IMR-90 (cell line): ENCODE results near the gene ARHGEF7. TPM values are rescaled to one million over a fixed set of nuclear protein-coding genes. Genes with fewer than 3 reads are reported as not detected.

Experiments used
- ATAC-seq: fragments of 200-7000 bp; cut with Tn5 transposase; 2 replicates; pipeline ENCODE4 v1.9.1; 2020; ENCODE audit warnings: low read depth, mild to moderate bottlenecking, moderate library complexity
- BruUV-seq: library from RNA; stranded (reverse); fragments of 400-500 nt; replicated peaks from 2 replicates; lab custom pipeline; 2021; lab: Mats Ljungman, UMichigan
- CTCF ChIA-PET: fragments of 300-600 bp; formaldehyde crosslinking; extraction: SDS; loops from one replicate; lab custom pipeline; 2021; ENCODE audit warnings: antibody characterized with exemption; lab: Yijun Ruan, JAX
- POLR2A ChIA-PET: fragments of 300-600 bp; sonication (Branson Sonifier 250); formaldehyde crosslinking; loops from one replicate; lab custom pipeline; 2022; ENCODE audit warnings: antibody characterized with exemption; ENCODE audit not compliant: unreplicated experiment; lab: Charles Lee
- DNase-seq: peaks from one replicate; pipeline ENCODE4 v3.0.0; 2013
- H2AFZ ChIP-seq: replicated peaks from 2 replicates; pipeline ENCODE3; 2013; ENCODE audit warnings: low read length, mild to moderate bottlenecking; ENCODE audit not compliant: poor library complexity
- H2AK5ac ChIP-seq: 2 replicates; pipeline ENCODE4 v1.6.1; 2013; ENCODE audit warnings: low read depth, low read length, inconsistent platforms
- H2AK9ac ChIP-seq: replicated peaks from 2 replicates; pipeline ENCODE3; 2013; ENCODE audit warnings: mild to moderate bottlenecking, low read depth, low read length, moderate library complexity; ENCODE audit not compliant: poor library complexity
- H2BK120ac ChIP-seq: 2 replicates; pipeline ENCODE4 v1.6.1; 2013; ENCODE audit warnings: low read depth, low read length, inconsistent platforms
- H2BK15ac ChIP-seq: 3 replicates; pipeline ENCODE4 v1.6.1; 2013; ENCODE audit warnings: low read depth, low read length, inconsistent platforms
- H2BK20ac ChIP-seq: 2 replicates; pipeline ENCODE4 v1.6.1; 2013; ENCODE audit warnings: low read depth, mild to moderate bottlenecking, inconsistent platforms, low read length, moderate library complexity
- H2BK5ac ChIP-seq: 2 replicates; pipeline ENCODE4 v1.6.1; 2013; ENCODE audit warnings: mild to moderate bottlenecking, low read depth, low read length, inconsistent platforms; ENCODE audit not compliant: poor library complexity, severe bottlenecking
- H3K14ac ChIP-seq: replicated peaks from 2 replicates; pipeline ENCODE4 v1.6.1; 2013; ENCODE audit warnings: low read depth, low read length, inconsistent platforms
- H3K18ac ChIP-seq: 2 replicates; pipeline ENCODE4 v1.6.1; 2013; ENCODE audit warnings: low read depth, low read length, control low read depth
- H3K23ac ChIP-seq: 2 replicates; pipeline ENCODE4 v1.6.1; 2013; ENCODE audit warnings: low read depth, low read length, inconsistent platforms
- H3K27ac ChIP-seq: 2 replicates; pipeline ENCODE4 v1.5.1; 2013; ENCODE audit warnings: mild to moderate bottlenecking, control low read depth, low read length; ENCODE audit not compliant: insufficient read depth
- H3K27me3 ChIP-seq: 2 replicates; pipeline ENCODE4 v1.6.1; 2013; ENCODE audit warnings: low read length; ENCODE audit not compliant: control insufficient read depth, insufficient read depth
- H3K36me3 ChIP-seq: 2 replicates; pipeline ENCODE4 v1.6.1; 2013; ENCODE audit warnings: low read length, mixed read lengths; ENCODE audit not compliant: control insufficient read depth, insufficient read depth
- H3K4ac ChIP-seq: 2 replicates; pipeline ENCODE4 v1.6.1; 2013; ENCODE audit warnings: low read depth, low read length, inconsistent platforms
- H3K4me1 ChIP-seq: 2 replicates; pipeline ENCODE4 v1.6.1; 2013; ENCODE audit warnings: low read length, mixed read lengths; ENCODE audit not compliant: control insufficient read depth, insufficient read depth
- H3K4me2 ChIP-seq: 2 replicates; pipeline ENCODE4 v1.6.1; 2013; ENCODE audit warnings: low read depth, mild to moderate bottlenecking, control low read depth, low read length, moderate library complexity
- H3K4me3 ChIP-seq: 2 replicates; pipeline ENCODE4 v1.5.1; 2013; ENCODE audit warnings: low read depth, mild to moderate bottlenecking, control low read depth, low read length, moderate library complexity; ENCODE audit not compliant: insufficient read depth
- H3K56ac ChIP-seq: 2 replicates; pipeline ENCODE4 v1.6.1; 2013; ENCODE audit warnings: low read length, inconsistent platforms; ENCODE audit not compliant: insufficient read depth; ENCODE audit errors: extremely low read depth
- H3K79me1 ChIP-seq, 2 experiments: 2 replicates each; pipeline ENCODE4 v1.6.1; 2013; ENCODE audit warnings: low read length in 2 of 2, inconsistent platforms in 1 of 2, low read depth in 1 of 2
- H3K9ac ChIP-seq: 2 replicates; pipeline ENCODE4 v1.6.1; 2013; ENCODE audit warnings: low read depth, low read length, control low read depth
- H3K9me1 ChIP-seq: 2 replicates; pipeline ENCODE4 v1.6.1; 2013; ENCODE audit warnings: low read length, inconsistent platforms; ENCODE audit not compliant: insufficient read depth
- H3K9me3 ChIP-seq: 2 replicates; pipeline ENCODE4 v1.6.1; 2013; ENCODE audit warnings: low read length; ENCODE audit not compliant: control insufficient read depth, insufficient read depth
- H4K20me1 ChIP-seq: 2 replicates; pipeline ENCODE4 v1.6.1; 2013; ENCODE audit warnings: low read length, inconsistent platforms; ENCODE audit not compliant: insufficient read depth
- H4K5ac ChIP-seq: 2 replicates; pipeline ENCODE4 v1.6.1; 2013; ENCODE audit warnings: mild to moderate bottlenecking, low read depth, low read length, control low read depth
- H4K8ac ChIP-seq, 2 experiments: 2 replicates each; pipeline ENCODE4 v1.6.1; 2013; ENCODE audit warnings: low read depth in 2 of 2, low read length in 2 of 2, control low read depth in 1 of 2, inconsistent platforms in 1 of 2
- H4K91ac ChIP-seq: 2 replicates; pipeline ENCODE4 v1.6.1; 2013; ENCODE audit warnings: low read depth, low read length, inconsistent platforms; ENCODE audit not compliant: insufficient read depth
- FOS ChIP-seq: fragments of 150-350 bp; IDR thresholded peaks from 2 replicates; pipeline ENCODE4 v1.6.1; 2016; ENCODE audit warnings: low read depth, low read length
- MAZ ChIP-seq: IDR thresholded peaks from 2 replicates; pipeline ENCODE4 v1.6.1; 2012; ENCODE audit warnings: low read depth, mild to moderate bottlenecking, low read length, improper control_type of control experiment, moderate library complexity, borderline replicate concordance
- NFE2L2 ChIP-seq: fragments of 150-350 bp; IDR thresholded peaks from 2 replicates; pipeline ENCODE4 v1.6.1; 2016; ENCODE audit warnings: low read depth, mild to moderate bottlenecking, low read length
- RAD21 ChIP-seq: IDR thresholded peaks from 2 replicates; pipeline ENCODE4 v1.6.1; 2012; ENCODE audit warnings: low read length, improper control_type of control experiment
- USF2 ChIP-seq: fragments of 150-350 bp; IDR thresholded peaks from 2 replicates; pipeline ENCODE4 v1.6.1; 2017; ENCODE audit warnings: mild to moderate bottlenecking, antibody characterized with exemption, low read length, low read depth
- WGBS, 2 experiments: methylation state at CpG; one replicate each; pipeline versions ENCODE4 v1.1.5 to v1.1.7; 2013; ENCODE audit warnings: missing lambda C conversion rate in 2 of 2; ENCODE audit not compliant: insufficient read length in 1 of 2; ENCODE audit errors: extremely low coverage in 2 of 2; 5-methylcytosine and 5-hydroxymethylcytosine counted together
- dilution Hi-C: fragments of 300-500 bp; cut with HindIII; formaldehyde crosslinking; loops from one replicate; pipeline ENCODE4 v1.14.3; 2018; ENCODE audit warnings: low sequenced_read_pairs; ENCODE audit not compliant: unreplicated experiment
- in situ Hi-C: fragments of 300-500 bp; cut with MboI; formaldehyde crosslinking; loops from 3 replicates; pipeline ENCODE4 v1.14.3; 2019; ENCODE audit warnings: low sequenced_read_pairs, inconsistent platforms, mixed read lengths
- intact Hi-C: fragments of 100-400 bp; cut with micrococcal nuclease; formaldehyde crosslinking; loops from 2 replicates; pipeline ENCODE4 v1.10.0; 2022
- polyA plus RNA-seq, 3 experiments: library from polyadenylated mRNA; depleted of rRNA; stranded (reverse); fragments of >200 nt; gene quantifications; 2 replicates each; pipeline ENCODE4 v1.2.3, GENCODE V29; 2012; ENCODE audit warnings: low replicate concordance in 1 of 3
- total RNA-seq: library from RNA; depleted of rRNA; stranded (reverse); fragments of >200 nt; gene quantifications from 2 replicates; pipeline ENCODE4 v1.2.3, GENCODE V29; 2012
- TF ChIP-seq, protein P1 (sequence below): fragments of 150-350 bp; IDR thresholded peaks from 2 replicates; pipeline ENCODE4 v1.6.1; 2016; ENCODE audit warnings: low read depth, mild to moderate bottlenecking, low read length, moderate library complexity, borderline replicate concordance
- TF ChIP-seq, protein P2 (sequence below): conservative IDR thresholded peaks from 2 replicates; pipeline ENCODE4 v1.5.1; 2012; ENCODE audit warnings: mild to moderate bottlenecking, low read depth, low read length, improper control_type of control experiment

The ARHGEF7 gene
- total and polyA plus RNA-seq, 2 of the 4 experiments (the other 2 are of a cell fraction), result 32.9 to 59.0 TPM

- BruUV-seq, result no TSS peak
- Histone ChIP-seq H3K4me2 (no peak overlapping the region), H4K91ac (no peak overlapping the region), H3K56ac (no peak overlapping the region), H3K36me3 (no peaks in the 10 kb centered on the region), H3K23ac (no peak overlapping the region), H3K27ac (no peak overlapping the region), H2BK20ac (no peak overlapping the region), H4K20me1 (no peaks in the 10 kb centered on the region), H2AFZ (no peak overlapping the region), H2AK9ac (no peak overlapping the region), H3K9me1 (0 out of 2 replicates have a peak, but pooled peaks cover 3% of the 10 kb centered on the region), H3K4me1 (peaks cover 8% of the 10 kb centered on the region; the same call in 1 of the 2 replicates), H4K5ac (no peak overlapping the region), H3K14ac (no peak overlapping the region), H2BK15ac (no peak overlapping the region), H3K4me3 (no peak overlapping the region), H2AK5ac (no peak overlapping the region), H3K18ac (no peak overlapping the region), H3K9ac (no peak overlapping the region), H2BK5ac (no peak overlapping the region), H3K79me1 (no peaks in the 10 kb centered on the region), H3K4ac (no peak overlapping the region), H2BK120ac (no peak overlapping the region), H4K8ac (no peak overlapping the region), H3K27me3 (peaks cover 61% of the 10 kb centered on the region), H3K9me3 (peaks cover 6% of the 10 kb centered on the region; the same call in 1 of the 2 replicates)
- no peak for ATAC-seq
- WGBS, 2 experiments, result no CpG with 5 or more reads among the region's 1 CpG
- no peak for TF ChIP-seq FOS
- TF ChIP-seq NFE2L2, result no peak
- no peak for TF ChIP-seq MAZ
- TF ChIP-seq, protein P1, sequence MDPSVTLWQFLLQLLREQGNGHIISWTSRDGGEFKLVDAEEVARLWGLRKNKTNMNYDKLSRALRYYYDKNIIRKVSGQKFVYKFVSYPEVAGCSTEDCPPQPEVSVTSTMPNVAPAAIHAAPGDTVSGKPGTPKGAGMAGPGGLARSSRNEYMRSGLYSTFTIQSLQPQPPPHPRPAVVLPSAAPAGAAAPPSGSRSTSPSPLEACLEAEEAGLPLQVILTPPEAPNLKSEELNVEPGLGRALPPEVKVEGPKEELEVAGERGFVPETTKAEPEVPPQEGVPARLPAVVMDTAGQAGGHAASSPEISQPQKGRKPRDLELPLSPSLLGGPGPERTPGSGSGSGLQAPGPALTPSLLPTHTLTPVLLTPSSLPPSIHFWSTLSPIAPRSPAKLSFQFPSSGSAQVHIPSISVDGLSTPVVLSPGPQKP, result no peak
- TF ChIP-seq, protein P2, sequence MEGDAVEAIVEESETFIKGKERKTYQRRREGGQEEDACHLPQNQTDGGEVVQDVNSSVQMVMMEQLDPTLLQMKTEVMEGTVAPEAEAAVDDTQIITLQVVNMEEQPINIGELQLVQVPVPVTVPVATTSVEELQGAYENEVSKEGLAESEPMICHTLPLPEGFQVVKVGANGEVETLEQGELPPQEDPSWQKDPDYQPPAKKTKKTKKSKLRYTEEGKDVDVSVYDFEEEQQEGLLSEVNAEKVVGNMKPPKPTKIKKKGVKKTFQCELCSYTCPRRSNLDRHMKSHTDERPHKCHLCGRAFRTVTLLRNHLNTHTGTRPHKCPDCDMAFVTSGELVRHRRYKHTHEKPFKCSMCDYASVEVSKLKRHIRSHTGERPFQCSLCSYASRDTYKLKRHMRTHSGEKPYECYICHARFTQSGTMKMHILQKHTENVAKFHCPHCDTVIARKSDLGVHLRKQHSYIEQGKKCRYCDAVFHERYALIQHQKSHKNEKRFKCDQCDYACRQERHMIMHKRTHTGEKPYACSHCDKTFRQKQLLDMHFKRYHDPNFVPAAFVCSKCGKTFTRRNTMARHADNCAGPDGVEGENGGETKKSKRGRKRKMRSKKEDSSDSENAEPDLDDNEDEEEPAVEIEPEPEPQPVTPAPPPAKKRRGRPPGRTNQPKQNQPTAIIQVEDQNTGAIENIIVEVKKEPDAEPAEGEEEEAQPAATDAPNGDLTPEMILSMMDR, result no peak
- TF ChIP-seq USF2, result no peak
- TF ChIP-seq RAD21, result no peak
- DNase-seq, result peak; percentile 14
- intact Hi-C loops, result loop anchor here (1.0 kb wide), 1 partner anchor 36 kb away; no protein-coding TSS in a partner anchor
- dilution Hi-C loops, result no loop called here
- POLR2A ChIA-PET, result no interaction called here
- CTCF ChIA-PET, result interaction anchor here (0.6 to 1.3 kb wide), 4 partner anchors 10 to 68 kb away, joined by 3 read pairs; no protein-coding TSS in a partner anchor
- in situ Hi-C loops, result no loop called here
Observed at GRCh38 chr13:111116856-111117255, 1.7 kb downstream of the ARHGEF7 start.
